IPS-NIHi7 (cell line): ENCODE measurements around the gene BABAM2.
A peak's percentile ranks its signal among the peaks of the same experiment; 100 is the strongest.

Source experiments
- DNase-seq: peaks from one replicate; pipeline ENCODE4 v3.0.0; 2012; ENCODE audit warnings: mixed read lengths; ENCODE audit errors: extremely low spot score

Gene BABAM2

GRCh38 chr2:28199995-28200679 lies 309.6 kb downstream of the BABAM2 start:
- no peak for DNase-seq

- DNase-seq, result no peak
Measured at GRCh38 chr2:28201671-28202180, 311.2 kb downstream of the BABAM2 start.

- no peak for DNase-seq
Measured at GRCh38 chr2:28202719-28203118, 312.2 kb downstream of the BABAM2 start.

- no peak for DNase-seq
Measured at GRCh38 chr2:28206762-28207161, 316.2 kb downstream of the BABAM2 start.

- no peak for DNase-seq
Measured at GRCh38 chr2:28209261-28209691, 318.7 kb downstream of the BABAM2 start.

- no peak for DNase-seq
Measured at GRCh38 chr2:28209864-28210263, 319.3 kb downstream of the BABAM2 start.

- no peak for DNase-seq
Measured at GRCh38 chr2:28210535-28210934, 320.0 kb downstream of the BABAM2 start.

GRCh38 chr2:28216331-28216730 lies 325.8 kb downstream of the BABAM2 start:
- DNase-seq, result no peak

GRCh38 chr2:28217042-28217740 lies 326.7 kb downstream of the BABAM2 start:
- DNase-seq, result no peak

- DNase-seq, result no peak
Measured at GRCh38 chr2:28219138-28219537, 328.6 kb downstream of the BABAM2 start.

- DNase-seq, result no peak
Measured at GRCh38 chr2:28219758-28220368, 329.3 kb downstream of the BABAM2 start.

- DNase-seq, result no peak
Measured at GRCh38 chr2:28224648-28225472, 334.3 kb downstream of the BABAM2 start.

- no peak for DNase-seq
Measured at GRCh38 chr2:28225473-28226080, 335.0 kb downstream of the BABAM2 start.

- DNase-seq, result no peak
Measured at GRCh38 chr2:28226558-28226957, 336.0 kb downstream of the BABAM2 start.

GRCh38 chr2:28227498-28227897 lies 337.0 kb downstream of the BABAM2 start:
- DNase-seq, result peak; percentile 31

GRCh38 chr2:28228434-28228995 lies 338.0 kb downstream of the BABAM2 start:
- DNase-seq, result no peak

GRCh38 chr2:28231110-28231631 lies 340.6 kb downstream of the BABAM2 start:
- DNase-seq, result no peak

GRCh38 chr2:28232295-28232694 lies 341.8 kb downstream of the BABAM2 start:
- no peak for DNase-seq

- no peak for DNase-seq
Measured at GRCh38 chr2:28233164-28233676, 342.7 kb downstream of the BABAM2 start.

GRCh38 chr2:28234807-28235206 lies 344.3 kb downstream of the BABAM2 start:
- no peak for DNase-seq

- DNase-seq, result no peak
Measured at GRCh38 chr2:28239207-28239606, 348.7 kb downstream of the BABAM2 start.
